ENCODE results near the gene UPF3A. TPM values are rescaled to one million over a fixed set of nuclear protein-coding genes. Genes with fewer than 3 reads are reported as not detected.

The UPF3A gene
- total and polyA plus RNA-seq, 2 of the 4 experiments (the other 2 are of a cell fraction), result 11.7 to 51.6 TPM

GRCh38 chr13:114338959-114339358 lies 57.6 kb downstream of the UPF3A start:
- Histone ChIP-seq H3K4me2 (ENCODE audit: low read depth, low read length) (no peak overlapping the region), H3K9me1 (ENCODE audit: insufficient read depth, low read length) (no peaks in the 10 kb centered on the region; the same call in 1 of the 2 replicates), H2AFZ (replicated peaks; ENCODE audit: low read length, poor library complexity) (no peak overlapping the region), H4K8ac (ENCODE audit: low read depth in 2 of 2, low read length in 2 of 2) (no peak overlapping the region), H3K56ac (ENCODE audit: extremely low read depth, insufficient read depth, low read length) (no peak overlapping the region), H3K27me3 (ENCODE audit: control insufficient read depth, insufficient read depth, low read length) (peaks cover 2% of the 10 kb centered on the region; the same call in 1 of the 2 replicates), H2BK20ac (ENCODE audit: low read depth, low read length) (no peak overlapping the region), H3K79me1 (ENCODE audit: low read depth in 1 of 2, low read length in 2 of 2) (no peaks in the 10 kb centered on the region), H3K9me3 (ENCODE audit: control insufficient read depth, insufficient read depth, low read length) (no peaks in the 10 kb centered on the region; the same call in 1 of the 2 replicates), H4K5ac (ENCODE audit: low read depth, low read length) (no peak overlapping the region), H3K4me1 (ENCODE audit: control insufficient read depth, insufficient read depth, low read length) (peaks cover 2% of the 10 kb centered on the region), H3K27ac (ENCODE audit: insufficient read depth, low read length) (no peak overlapping the region), H2AK9ac (replicated peaks; ENCODE audit: low read depth, low read length, poor library complexity) (no peak overlapping the region), H2AK5ac (ENCODE audit: low read depth, low read length) (no peak overlapping the region), H3K23ac (ENCODE audit: low read depth, low read length) (no peak overlapping the region), H2BK15ac (ENCODE audit: low read depth, low read length) (no peak overlapping the region), H4K20me1 (ENCODE audit: insufficient read depth, low read length) (no peaks in the 10 kb centered on the region), H4K91ac (ENCODE audit: insufficient read depth, low read depth, low read length) (no peak overlapping the region), H3K36me3 (ENCODE audit: control insufficient read depth, insufficient read depth, low read length) (no peaks in the 10 kb centered on the region), H3K9ac (ENCODE audit: low read depth, low read length) (no peak overlapping the region), H2BK120ac (ENCODE audit: low read depth, low read length) (no peak overlapping the region), H3K18ac (ENCODE audit: low read depth, low read length) (no peak overlapping the region), H2BK5ac (ENCODE audit: low read depth, low read length, poor library complexity, severe bottlenecking) (no peak overlapping the region), H3K14ac (replicated peaks; ENCODE audit: low read depth, low read length) (no peak overlapping the region), H3K4me3 (ENCODE audit: insufficient read depth, low read depth, low read length) (no peak overlapping the region), H3K4ac (ENCODE audit: low read depth, low read length) (no peak overlapping the region)
- WGBS, 2 experiments (ENCODE audit: extremely low coverage in 2 of 2, insufficient read length in 1 of 2), result 93% methylated on average over 3 of the region's 5 CpGs; no CpG with 5 or more reads in 1 of the 2 experiments
- intact Hi-C loops (cut with micrococcal nuclease), result loop anchor here (1.0 kb wide), 1 partner anchor 20 kb away; no protein-coding TSS in a partner anchor
- ChIA-PET POLR2A (ENCODE audit: unreplicated experiment) (no interaction called here), CTCF (interaction anchor here (1.0 kb wide), 1 partner anchor 11 kb away, joined by 3 read pairs; no protein-coding TSS in a partner anchor)
- DNase-seq, result no peak
- no peak for TF ChIP-seq CTCF (conservative IDR thresholded peaks at IDR 0.05; ENCODE audit: low read depth, low read length)
- in situ Hi-C loops (cut with MboI; ENCODE audit: low sequenced_read_pairs), result no loop called here
- no peak for ATAC-seq (ENCODE audit: low read depth)
- dilution Hi-C loops (cut with HindIII; ENCODE audit: low sequenced_read_pairs, unreplicated experiment), result no loop called here
- no TSS peak for BruUV-seq (replicated peaks)
